Fibroblast of mammary gland (primary cell): Measurements from ENCODE around the gene SP140L.
A peak's percentile ranks its signal among the peaks of the same experiment; 100 is the strongest.

Experiments used
- DNase-seq: peaks from one replicate; pipeline ENCODE4 v3.0.0-alpha.2; 2010; ENCODE audit warnings: low read depth
- H3K4me3 ChIP-seq: 2 replicates; pipeline ENCODE4 v1.5.1; 2011; ENCODE audit warnings: low read depth, mild to moderate bottlenecking, low read length, moderate library complexity; ENCODE audit not compliant: control insufficient read depth
- CTCF ChIP-seq: conservative IDR thresholded peaks from 2 replicates; pipeline ENCODE4 v1.5.1; 2011; ENCODE audit warnings: low read depth, low read length, inconsistent platforms; ENCODE audit not compliant: control insufficient read depth, insufficient read depth

SP140L gene

GRCh38 chr2:230324503-230324902 lies 2.5 kb upstream of the SP140L start:
- DNase-seq: no peak
- no peak for TF ChIP-seq CTCF
- no peak overlapping the region for H3K4me3 ChIP-seq

- no peak for TF ChIP-seq CTCF
- no peak for DNase-seq
- H3K4me3 ChIP-seq: no peak overlapping the region
Observed at GRCh38 chr2:230325316-230326243, 1.4 kb upstream of the SP140L start.

GRCh38 chr2:230327418-230328154 lies 593 bp downstream of the SP140L start:
- DNase-seq: no peak
- H3K4me3 ChIP-seq: peak overlapping the region; percentile 68
- no peak for TF ChIP-seq CTCF

- TF ChIP-seq CTCF: no peak
- DNase-seq: no peak
- no peak overlapping the region for H3K4me3 ChIP-seq
Observed at GRCh38 chr2:230328155-230328458, 1.1 kb downstream of the SP140L start.

GRCh38 chr2:230329946-230330605 lies 3.1 kb downstream of the SP140L start:
- TF ChIP-seq CTCF: no peak
- no peak for DNase-seq
- H3K4me3 ChIP-seq: no peak overlapping the region

- H3K4me3 ChIP-seq: no peak overlapping the region
- TF ChIP-seq CTCF: no peak
- peak; percentile 24 for DNase-seq
Observed at GRCh38 chr2:230330725-230331124, 3.7 kb downstream of the SP140L start.
